HCT116 (cell line): Measurements from ENCODE around the gene SRGAP1. TPM values are rescaled to one million over a fixed set of nuclear protein-coding genes. Genes with fewer than 3 reads are reported as not detected.

ENCODE experiments used
- ATAC-seq: fragments of 200-7000 bp; cut with Tn5 transposase; 2 replicates; pipeline ENCODE4 v1.9.1; 2020; ENCODE audit warnings: mild to moderate bottlenecking, moderate library complexity
- BruUV-seq: library from RNA; stranded (reverse); fragments of 400-500 nt; replicated peaks from 2 replicates; lab custom pipeline; 2021; lab: Mats Ljungman, UMichigan
- CTCF ChIA-PET: fragments of 300-600 bp; sonication (Branson Sonifier 250); formaldehyde crosslinking; loops from one replicate; lab custom pipeline; 2021; ENCODE audit warnings: antibody characterized with exemption; lab: Charles Lee
- POLR2A ChIA-PET: fragments of 300-600, 350-600 bp; sonication (Branson Sonifier 250); formaldehyde crosslinking; loops from one replicate; lab custom pipeline; 2021; ENCODE audit warnings: antibody characterized with exemption; lab: Charles Lee
- RAD21 ChIA-PET, 2 experiments: fragments of 300-600 bp; sonication (Branson Sonifier 250); formaldehyde crosslinking; loops; one replicate each; lab custom pipeline; 2023; ENCODE audit warnings: low total read pairs in 2 of 2; ENCODE audit not compliant: uncharacterized antibody in 2 of 2, unreplicated experiment in 2 of 2, low non-redundant PET in 1 of 2; lab: Charles Lee
- DNase-seq: peaks from one replicate; pipeline ENCODE4 v3.0.0-alpha.2; 2010; ENCODE audit warnings: low read depth, low spot score
- H2AFZ ChIP-seq: fragments of 200-600 bp; shearing (Covaris generic), sonication (generic); 2 replicates; pipeline ENCODE4 v1.6.1; 2017; ENCODE audit warnings: low read depth, mixed run types, mixed read lengths, antibody characterized with exemption, low read length; ENCODE audit not compliant: poor library complexity, severe bottlenecking
- H3K27ac ChIP-seq: 2 replicates; pipeline ENCODE4 v1.5.1; 2012; ENCODE audit warnings: low read depth, low read length
- H3K27me3 ChIP-seq: fragments of 200-600 bp; sonication (generic); 2 replicates; pipeline ENCODE4 v1.6.1; 2016; ENCODE audit warnings: mixed run types, low read length, mixed read lengths; ENCODE audit not compliant: insufficient read depth
- H3K36me3 ChIP-seq, 2 experiments: fragments of 200-500 bp in 1 of 2; fragments of 200-600 bp in 1 of 2; sonication (Bioruptor generic) in 1 of 2; sonication (generic) in 1 of 2; 2 replicates each; pipeline versions ENCODE4 v1.5.1 to v1.6.1; 2014 to 2016; ENCODE audit warnings: low read length in 2 of 2, inconsistent platforms in 1 of 2, mixed read lengths in 1 of 2, mixed run types in 1 of 2; ENCODE audit not compliant: insufficient read depth in 2 of 2, control insufficient read depth in 1 of 2
- H3K4me1 ChIP-seq, 2 experiments: fragments of 200-600 bp in 1 of 2; sonication (generic) in 1 of 2; 2 replicates each; pipeline versions ENCODE4 v1.5.1 to v1.6.1; 2012 to 2017; ENCODE audit warnings: low read length in 2 of 2, inconsistent platforms in 1 of 2, mild to moderate bottlenecking in 1 of 2, mixed read lengths in 1 of 2, mixed run types in 1 of 2, moderate library complexity in 1 of 2; ENCODE audit not compliant: insufficient read depth in 2 of 2, control insufficient read depth in 1 of 2
- H3K4me2 ChIP-seq: fragments of 200-600 bp; sonication (generic); 2 replicates; pipeline ENCODE4 v1.6.1; 2017; ENCODE audit warnings: mixed run types, low read length, mixed read lengths
- H3K4me3 ChIP-seq, 2 experiments: fragments of 200-600 bp in 1 of 2; sonication (generic) in 1 of 2; replicated peaks in 1 of 2; 2 replicates each; pipeline ENCODE4 v1.5.1; 2011 to 2016; ENCODE audit warnings: low read length in 2 of 2, control low read depth in 1 of 2, low read depth in 1 of 2, mild to moderate bottlenecking in 1 of 2, mixed read lengths in 1 of 2, mixed run types in 1 of 2
- H3K79me2 ChIP-seq: fragments of 200-600 bp; sonication (generic); 2 replicates; pipeline ENCODE4 v1.6.1; 2017; ENCODE audit warnings: mild to moderate bottlenecking, mixed run types, low read length, moderate library complexity, mixed read lengths; ENCODE audit not compliant: insufficient read depth
- H3K9ac ChIP-seq: fragments of 200-600 bp; sonication (generic); 2 replicates; pipeline ENCODE4 v1.6.1; 2016; ENCODE audit warnings: low read length, mixed read lengths
- H3K9me2 ChIP-seq: fragments of 200-600 bp; sonication (generic), shearing (Covaris generic); 2 replicates; pipeline ENCODE4 v1.6.1; 2017; ENCODE audit warnings: mixed run types, mild to moderate bottlenecking, moderate library complexity; ENCODE audit not compliant: insufficient read depth
- H3K9me3 ChIP-seq, 2 experiments: fragments of 200-500 bp in 1 of 2; fragments of 200-600 bp in 1 of 2; sonication (Bioruptor generic) in 1 of 2; sonication (generic) in 1 of 2; 2 replicates each; pipeline ENCODE4 v1.6.1; 2014 to 2017; ENCODE audit warnings: low read length in 2 of 2, mixed read lengths in 2 of 2, inconsistent platforms in 1 of 2, low read depth in 1 of 2, mild to moderate bottlenecking in 1 of 2, mixed run types in 1 of 2, moderate library complexity in 1 of 2; ENCODE audit not compliant: control insufficient read depth in 1 of 2, insufficient read depth in 1 of 2
- H4K20me1 ChIP-seq: fragments of 200-600 bp; sonication (generic), shearing (Covaris generic); 2 replicates; pipeline ENCODE4 v1.6.1; 2017; ENCODE audit warnings: mixed run types, mild to moderate bottlenecking, moderate library complexity; ENCODE audit not compliant: insufficient read depth
- CBX3 ChIP-seq: IDR thresholded peaks from 2 replicates; pipeline ENCODE4 v1.6.1; 2012; ENCODE audit warnings: low read depth
- CEBPB ChIP-seq: IDR thresholded peaks from 2 replicates; pipeline ENCODE4 v1.6.1; 2012; ENCODE audit warnings: low read depth
- CTCF ChIP-seq, 3 experiments: fragments of 200-600 bp in 1 of 3; sonication (generic) in 1 of 3; IDR thresholded peaks in 2 of 3; conservative IDR thresholded peaks in 1 of 3; 2 replicates each; pipeline ENCODE4 v1.5.1; 2012 to 2017; ENCODE audit warnings: low read depth in 2 of 3, low read length in 2 of 3, antibody characterized with exemption in 1 of 3, borderline replicate concordance in 1 of 3, control low read depth in 1 of 3, mild to moderate bottlenecking in 1 of 3, mixed read lengths in 1 of 3, mixed run types in 1 of 3, moderate library complexity in 1 of 3; ENCODE audit not compliant: insufficient read depth in 1 of 3
- EZH2 ChIP-seq: fragments of 200-600 bp; sonication (generic); IDR thresholded peaks from 2 replicates; pipeline ENCODE4 v1.6.1; 2017; ENCODE audit warnings: antibody characterized with exemption, mixed run types
- FOSL1 ChIP-seq: IDR thresholded peaks from 2 replicates; pipeline ENCODE4 v1.6.1; 2012; ENCODE audit warnings: low read depth
- JUND ChIP-seq: IDR thresholded peaks from 2 replicates; pipeline ENCODE4 v1.6.1; 2012
- POLR2A ChIP-seq: IDR thresholded peaks from 2 replicates; pipeline ENCODE4 v1.7.0; 2011; ENCODE audit warnings: borderline replicate concordance; ENCODE audit not compliant: insufficient read depth, insufficient read length; ENCODE audit errors: extremely low read depth
- RAD21 ChIP-seq: IDR thresholded peaks from 2 replicates; pipeline ENCODE4 v1.6.1; 2012; ENCODE audit warnings: low read depth, mild to moderate bottlenecking
- SIN3A ChIP-seq: IDR thresholded peaks from 2 replicates; pipeline ENCODE4 v1.6.1; 2012; ENCODE audit warnings: low read depth
- SP1 ChIP-seq: IDR thresholded peaks from 2 replicates; pipeline ENCODE4 v1.6.1; 2012; ENCODE audit warnings: low read depth
- SRF ChIP-seq: IDR thresholded peaks from 2 replicates; pipeline ENCODE4 v1.6.1; 2012; ENCODE audit warnings: low read depth
- YY1 ChIP-seq: IDR thresholded peaks from 2 replicates; pipeline ENCODE4 v1.6.1; 2011; ENCODE audit warnings: low read length, low read depth, moderate library complexity, mild to moderate bottlenecking; ENCODE audit not compliant: insufficient replicate concordance; ENCODE audit errors: extremely low read depth
- ZNF274 ChIP-seq: fragments of 200-500 bp; sonication (Bioruptor generic); IDR thresholded peaks from 2 replicates; pipeline ENCODE4 v1.6.1; 2014; ENCODE audit warnings: mild to moderate bottlenecking, low read depth, low read length, inconsistent platforms
- intact Hi-C: fragments of 100-400 bp; cut with micrococcal nuclease; formaldehyde crosslinking; loops from 2 replicates; pipeline ENCODE4 v1.10.0; 2022
- total RNA-seq: library from RNA; stranded (reverse); gene quantifications from one replicate; pipeline ENCODE4 v1.2.1, GENCODE V29; 2021; ENCODE audit not compliant: unreplicated experiment
- TF ChIP-seq, protein P1 (sequence below): IDR thresholded peaks from 2 replicates; pipeline ENCODE4 v1.6.1; 2011; ENCODE audit warnings: mild to moderate bottlenecking, low read length, moderate library complexity; ENCODE audit not compliant: insufficient replicate concordance; ENCODE audit errors: extremely low read depth

Gene SRGAP1
- total RNA-seq, 1 experiment from 2014 or later, result 16.6 TPM

- H3K27me3 ChIP-seq, result no peaks in the 10 kb centered on the region
- no peaks in the 10 kb centered on the region for H3K36me3 ChIP-seq
- no peaks in the 10 kb centered on the region for H3K9me2 ChIP-seq
- H3K9ac ChIP-seq, result no peak overlapping the region
- no peak overlapping the region for H2AFZ ChIP-seq
- H3K27ac ChIP-seq, result no peak overlapping the region
- H3K9me3 ChIP-seq, result no peaks in the 10 kb centered on the region
- no TSS peak for BruUV-seq
- DNase-seq, result no peak
- no peaks in the 10 kb centered on the region for H3K4me1 ChIP-seq
- TF ChIP-seq CTCF (IDR thresholded peaks at IDR 0.05 in 2 of 3, conservative IDR thresholded peaks at IDR 0.05 in 1 of 3; ENCODE audit: borderline replicate concordance in 1 of 3, insufficient read depth in 1 of 3, low read depth in 2 of 3, low read length in 2 of 3) (no peak), YY1 (no peak), EZH2 (no peak), ZNF274 (no peak), SP1 (no peak), RAD21 (no peak), CBX3 (no peak), SRF (no peak), CEBPB (no peak), SIN3A (no peak), FOSL1 (no peak), POLR2A (no peak), JUND (no peak)
- TF ChIP-seq, protein P1, sequence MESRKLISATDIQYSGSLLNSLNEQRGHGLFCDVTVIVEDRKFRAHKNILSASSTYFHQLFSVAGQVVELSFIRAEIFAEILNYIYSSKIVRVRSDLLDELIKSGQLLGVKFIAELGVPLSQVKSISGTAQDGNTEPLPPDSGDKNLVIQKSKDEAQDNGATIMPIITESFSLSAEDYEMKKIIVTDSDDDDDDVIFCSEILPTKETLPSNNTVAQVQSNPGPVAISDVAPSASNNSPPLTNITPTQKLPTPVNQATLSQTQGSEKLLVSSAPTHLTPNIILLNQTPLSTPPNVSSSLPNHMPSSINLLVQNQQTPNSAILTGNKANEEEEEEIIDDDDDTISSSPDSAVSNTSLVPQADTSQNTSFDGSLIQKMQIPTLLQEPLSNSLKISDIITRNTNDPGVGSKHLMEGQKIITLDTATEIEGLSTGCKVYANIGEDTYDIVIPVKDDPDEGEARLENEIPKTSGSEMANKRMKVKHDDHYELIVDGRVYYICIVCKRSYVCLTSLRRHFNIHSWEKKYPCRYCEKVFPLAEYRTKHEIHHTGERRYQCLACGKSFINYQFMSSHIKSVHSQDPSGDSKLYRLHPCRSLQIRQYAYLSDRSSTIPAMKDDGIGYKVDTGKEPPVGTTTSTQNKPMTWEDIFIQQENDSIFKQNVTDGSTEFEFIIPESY, result no peak
- ChIA-PET POLR2A (no interaction called here), RAD21 (no interaction called here), CTCF (no interaction called here)
- intact Hi-C loops, result no loop called here
- no peaks in the 10 kb centered on the region for H3K79me2 ChIP-seq
- H3K4me3 ChIP-seq, result no peak overlapping the region
- no peak for ATAC-seq
- H3K4me2 ChIP-seq, result no peak overlapping the region
- H4K20me1 ChIP-seq, result no peaks in the 10 kb centered on the region
These were observed 152.7 kb downstream of the SRGAP1 start for GRCh38 chr12:63997198-63997597.
